GM12878 (cell line): ENCODE data around the gene NAB1. TPM values are rescaled to one million over a fixed set of nuclear protein-coding genes. Genes with fewer than 3 reads are reported as not detected.
"Not testable (repeated sequence)": the region's sequence is repeated elsewhere in the genome, so short reads cannot be mapped to it uniquely, and the experiment has no call there.

Experiments
- ATAC-seq: fragments of 200-7000 bp; cut with Tn5 transposase; 3 replicates; pipeline ENCODE4 v1.9.1; 2020; ENCODE audit warnings: mild to moderate bottlenecking, moderate library complexity
- BruUV-seq: library from RNA; stranded (reverse); fragments of 400-500 nt; replicated peaks from 2 replicates; lab custom pipeline; 2021; lab: Mats Ljungman, UMichigan
- CTCF ChIA-PET: fragments of 300-600 bp; sonication (Branson Sonifier 250); formaldehyde crosslinking; extraction: SDS; loops from one replicate; lab custom pipeline; 2021; ENCODE audit warnings: inconsistent platforms; lab: Yijun Ruan, JAX
- POLR2A ChIA-PET: fragments of 350-600 bp; formaldehyde crosslinking; extraction: SDS; loops from one replicate; lab custom pipeline; 2021; ENCODE audit warnings: inconsistent platforms; lab: Charles Lee
- RAD21 ChIA-PET: fragments of 300-600 bp; sonication (Branson Sonifier 250); formaldehyde crosslinking; loops from one replicate; lab custom pipeline; 2023; ENCODE audit warnings: antibody characterized with exemption; ENCODE audit not compliant: unreplicated experiment; lab: Charles Lee
- SMC1A ChIA-PET: fragments of 300-600 bp; sonication (Branson Sonifier 250); formaldehyde crosslinking; loops from one replicate; lab custom pipeline; 2023; ENCODE audit not compliant: unreplicated experiment, uncharacterized antibody; lab: Charles Lee
- DNase-seq: peaks from one replicate; pipeline ENCODE4 v3.0.0-alpha.2; 2011; ENCODE audit warnings: low read depth, low spot score
- FAIRE-seq: peaks from 3 replicates; lab custom pipeline; 2011; peaks lifted over from hg19 to GRCh38; lab: Jason Lieb, UNC
- H2AFZ ChIP-seq: 2 replicates; pipeline ENCODE4 v1.6.0; 2011; ENCODE audit warnings: low read depth, low read length, control low read depth; ENCODE audit not compliant: control insufficient read depth
- H3K27ac ChIP-seq: 2 replicates; pipeline ENCODE4 v1.5.1; 2011; ENCODE audit warnings: control low read depth; ENCODE audit not compliant: control insufficient read depth, insufficient read depth
- H3K27me3 ChIP-seq, 2 experiments: replicated peaks in 1 of 2; 2 replicates each; pipeline versions ENCODE4 v1.6.0 to v1.6.1; 2011; ENCODE audit warnings: low read length in 1 of 2; ENCODE audit not compliant: control insufficient read depth in 2 of 2, insufficient read depth in 2 of 2
- H3K36me3 ChIP-seq, 2 experiments: 2 replicates each; pipeline ENCODE4 v1.5.1; 2011; ENCODE audit warnings: low read length in 1 of 2; ENCODE audit not compliant: control insufficient read depth in 2 of 2, insufficient read depth in 2 of 2
- H3K4me1 ChIP-seq: 2 replicates; pipeline ENCODE4 v1.6.1; 2011; ENCODE audit warnings: mild to moderate bottlenecking, low read length, moderate library complexity, mixed read lengths; ENCODE audit not compliant: control insufficient read depth, insufficient read depth
- H3K4me2 ChIP-seq: 2 replicates; pipeline ENCODE4 v1.6.0; 2011; ENCODE audit warnings: control low read depth; ENCODE audit not compliant: control insufficient read depth, insufficient read depth
- H3K4me3 ChIP-seq: fragments of 200-600 bp; sonication (generic); 2 replicates; pipeline ENCODE4 v1.5.1; 2016
- H3K79me2 ChIP-seq: 2 replicates; pipeline ENCODE4 v1.6.0; 2011; ENCODE audit warnings: low read length; ENCODE audit not compliant: control insufficient read depth, insufficient read depth
- H3K9ac ChIP-seq: 2 replicates; pipeline ENCODE4 v1.8.0; 2011; ENCODE audit warnings: low read length, control low read depth, mixed read lengths; ENCODE audit not compliant: control insufficient read depth, insufficient read depth
- H3K9me3 ChIP-seq: replicated peaks from 3 replicates; pipeline ENCODE4 v1.5.1; 2011; ENCODE audit warnings: mild to moderate bottlenecking, low read length; ENCODE audit not compliant: control insufficient read depth, insufficient read depth
- H4K20me1 ChIP-seq: 2 replicates; pipeline ENCODE4 v1.6.0; 2011; ENCODE audit not compliant: control insufficient read depth, insufficient read depth
- ATF2 ChIP-seq: IDR thresholded peaks from 2 replicates; pipeline ENCODE4 v1.6.1; 2012; ENCODE audit warnings: low read length, inconsistent platforms
- ATF7 ChIP-seq: fragments of 450-650 bp; IDR thresholded peaks from 2 replicates; pipeline ENCODE4 v1.6.1; 2016; ENCODE audit warnings: low read depth, mild to moderate bottlenecking
- BHLHE40 ChIP-seq, 2 experiments: fragments of 450-650 bp in 1 of 2; IDR thresholded peaks; 2 replicates each; pipeline ENCODE4 v1.6.1; 2011 to 2017; ENCODE audit warnings: low read depth in 2 of 2, borderline replicate concordance in 1 of 2, improper control_type of control experiment in 1 of 2, low read length in 1 of 2, mild to moderate bottlenecking in 1 of 2
- IKZF2 ChIP-seq, 2 experiments: fragments of 450-650 bp; IDR thresholded peaks; 2 replicates each; pipeline ENCODE4 v1.6.1; 2017; ENCODE audit warnings: mild to moderate bottlenecking in 2 of 2, moderate library complexity in 2 of 2
- MEF2B ChIP-seq: fragments of 450-650 bp; IDR thresholded peaks from 2 replicates; pipeline ENCODE4 v1.6.1; 2018; ENCODE audit warnings: mild to moderate bottlenecking, moderate library complexity; ENCODE audit not compliant: partially characterized antibody, poor library complexity, severe bottlenecking
- PKNOX1 ChIP-seq: fragments of 450-650 bp; IDR thresholded peaks from 2 replicates; pipeline ENCODE4 v1.6.1; 2016; ENCODE audit warnings: mild to moderate bottlenecking
- RAD51 ChIP-seq: fragments of 450-650 bp; IDR thresholded peaks from 2 replicates; pipeline ENCODE4 v1.6.1; 2016; ENCODE audit warnings: moderate library complexity, mild to moderate bottlenecking, inconsistent platforms
- RELB ChIP-seq: fragments of 450-650 bp; IDR thresholded peaks from 2 replicates; pipeline ENCODE4 v1.6.1; 2017; ENCODE audit warnings: low read depth, mild to moderate bottlenecking, moderate library complexity
- RUNX3 ChIP-seq: IDR thresholded peaks from 2 replicates; pipeline ENCODE4 v1.6.1; 2012; ENCODE audit warnings: low read length, inconsistent platforms
- SKIL ChIP-seq: fragments of 450-650 bp; IDR thresholded peaks from 2 replicates; pipeline ENCODE4 v1.6.1; 2017; ENCODE audit warnings: mild to moderate bottlenecking, low read depth, inconsistent platforms; ENCODE audit not compliant: poor library complexity, severe bottlenecking
- SMAD1 ChIP-seq: fragments of 450-650 bp; IDR thresholded peaks from 2 replicates; pipeline ENCODE4 v1.6.1; 2018; ENCODE audit warnings: mild to moderate bottlenecking, low read depth; ENCODE audit not compliant: partially characterized antibody
- ZNF687 ChIP-seq: fragments of 450-650 bp; IDR thresholded peaks from 2 replicates; pipeline ENCODE4 v1.6.1; 2017; ENCODE audit warnings: mild to moderate bottlenecking, moderate library complexity
- in situ Hi-C: fragments of 300-500 bp; cut with MboI; formaldehyde crosslinking; loops from 9 replicates; pipeline ENCODE4 v1.14.3; 2018; ENCODE audit warnings: mixed read lengths
- intact Hi-C: fragments of 100-400 bp; cut with micrococcal nuclease; formaldehyde crosslinking; loops from one replicate; pipeline ENCODE4 v1.14.2; 2022; ENCODE audit not compliant: unreplicated experiment
- polyA plus RNA-seq, 11 experiments: library from polyadenylated mRNA; depleted of rRNA in 4 of 11; unstranded in 6 of 11; stranded (reverse) in 5 of 11; fragments of >200 nt; fragmentation: Nextera tagmentation in 4 of 11; fragmentation: Illumina TruSeq in 1 of 11; extraction: Ambion mirVana in 4 of 11; extraction: Trizol in 1 of 11; gene quantifications; 1 replicate in 1 of 11; 2 replicates in 10 of 11; pipeline versions ENCODE4 v1.2.1 to v1.2.3, GENCODE V29; 2011 to 2016; ENCODE audit warnings: inconsistent platforms in 2 of 11, missing spikeins in 2 of 11, low read depth in 1 of 11
- total RNA-seq, 4 experiments: library from RNA; depleted of rRNA in 3 of 4; stranded (reverse); fragments of >200 nt in 3 of 4; fragmentation: Illumina TruSeq in 1 of 4; extraction: Trizol in 1 of 4; gene quantifications; 2 replicates each; pipeline versions ENCODE4 v1.2.1 to v1.2.3, GENCODE V29; 2013 to 2021

NAB1 gene
- total and polyA plus RNA-seq, 10 of the 15 experiments (the other 5 are each of a cell fraction or from before 2014, with no cell fraction given) = 4.5 to 39.6 (median 23.0) TPM

GRCh38 chr2:190708650-190709049, 59.8 kb downstream of the NAB1 start:
- CTCF ChIA-PET = interaction anchor here (1.1 to 1.2 kb wide), 3 partner anchors 11 to 17 kb away, joined by 3 read pairs; no protein-coding TSS in a partner anchor
- in situ Hi-C loops = not testable (repeated sequence)

More at GRCh38 chr2:190708650-190709049, 59.8 kb downstream of the NAB1 start:
- TF ChIP-seq ATF2 = 0 out of 2 replicates have a peak, but pooled peaks have one; percentile 33
- TF ChIP-seq RAD51 = peak; percentile 30; the same call in 1 of the 2 replicates
- peak; percentile 60 for TF ChIP-seq MEF2B
- peak; percentile 77; the same call in 1 of the 2 replicates for TF ChIP-seq RELB
- peak; percentile 57 to 71; a peak in 3 of 4 replicates for TF ChIP-seq IKZF2 (IDR thresholded peaks at IDR 0.05)
- peak; percentile 44 for TF ChIP-seq ATF7
- peak; percentile 67 for TF ChIP-seq SMAD1
- TF ChIP-seq ZNF687 = 0 out of 2 replicates have a peak, but pooled peaks have one; percentile 16
- peak; percentile 58 for TF ChIP-seq PKNOX1
- peak; percentile 42 for TF ChIP-seq RUNX3
- peak in 1 of 2 experiments; percentile 48; a peak in 1 of 4 replicates for TF ChIP-seq BHLHE40 (IDR thresholded peaks at IDR 0.05; ENCODE audit: borderline replicate concordance in 1 of 2, low read depth in 2 of 2, low read length in 1 of 2)
- peak; percentile 33 for TF ChIP-seq SKIL
- ChIA-PET POLR2A (interaction anchor here (0.8 to 2.5 kb wide), 3 partner anchors 10 to 29 kb away, joined by 6 to 11 read pairs (median 7); no protein-coding TSS in a partner anchor), RAD21 (interaction anchor here (0.7 to 3.1 kb wide), 5 partner anchors 9 to 49 kb away, joined by 3 to 20 read pairs (median 4); no protein-coding TSS in a partner anchor), SMC1A (interaction anchor here (0.6 to 4.3 kb wide), 12 partner anchors 10 to 176 kb away, joined by 3 to 34 read pairs (median 7); no protein-coding TSS in a partner anchor)
- DNase-seq, H3K4me2 ChIP-seq, ATAC-seq, H4K20me1 ChIP-seq, H3K9me3 ChIP-seq, H3K36me3 ChIP-seq, FAIRE-seq, H3K27me3 ChIP-seq, H2AFZ ChIP-seq, H3K27ac ChIP-seq, H3K9ac ChIP-seq, intact Hi-C loops, H3K79me2 ChIP-seq, BruUV-seq, H3K4me3 ChIP-seq: not testable (repeated sequence)
- H3K4me1 ChIP-seq = peaks cover 27% of the 10 kb centered on the region
